Lung microvascular endothelial cell (primary cell): ENCODE results near the gene ZBTB14. TPM values are rescaled to one million over a fixed set of nuclear protein-coding genes. Genes with fewer than 3 reads are reported as not detected.

ENCODE experiments used
- DNase-seq, 2 donors: peaks; one replicate each; pipeline versions ENCODE4 v3.0.0 to v3.0.0-alpha.2; 2010; ENCODE audit warnings: low read depth in 2 of 2
- total RNA-seq: library from RNA; depleted of rRNA; stranded (reverse); fragments of >200 nt; gene quantifications from 2 replicates; pipeline ENCODE4 v1.2.1, GENCODE V29; 2014

ZBTB14 gene
- total RNA-seq = 7.8 and 11.3 TPM in 2 replicates

DNA sequence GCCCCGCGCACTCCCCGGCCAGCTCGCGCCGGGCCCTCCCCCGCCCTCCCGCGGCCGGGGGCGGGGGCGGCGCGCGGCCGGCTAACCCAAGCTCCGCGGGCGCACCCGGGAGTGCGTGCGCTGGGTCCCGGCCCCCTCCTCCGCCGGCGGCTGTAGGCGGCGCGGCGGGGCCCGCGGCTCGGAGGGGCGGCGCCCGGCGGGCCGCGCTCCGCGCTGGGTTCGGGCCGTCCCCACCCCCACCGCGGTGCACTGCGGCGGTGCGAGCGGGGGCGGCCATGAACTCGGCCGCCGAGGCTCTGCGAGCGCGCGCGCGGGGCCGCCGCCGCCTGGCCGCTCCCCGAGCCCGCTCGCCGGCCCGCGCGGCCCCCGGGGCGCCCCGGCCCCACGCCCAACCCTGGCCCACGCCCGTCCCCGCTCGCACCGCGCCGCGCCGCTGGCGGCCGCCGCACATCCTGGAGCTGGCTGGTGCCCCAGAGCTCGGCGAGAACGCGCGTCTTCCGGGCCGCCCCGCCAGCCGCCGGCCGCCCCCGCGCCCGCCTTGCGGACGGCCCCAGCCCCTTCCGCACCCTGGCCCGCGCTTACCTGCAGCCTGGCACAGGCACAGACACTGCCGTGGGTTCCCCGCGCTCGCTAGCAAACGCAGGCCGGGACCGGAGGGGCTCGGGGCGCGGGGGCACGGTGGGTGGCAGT lies at the start of gene ZBTB14:
ZBTB14 (minus strand) TSS at position 496 of the 690 bp plus-strand sequence. CDS start 2,480 bp downstream, outside the sequence.
- peak; percentile 62 to 74 for DNase-seq

DNA sequence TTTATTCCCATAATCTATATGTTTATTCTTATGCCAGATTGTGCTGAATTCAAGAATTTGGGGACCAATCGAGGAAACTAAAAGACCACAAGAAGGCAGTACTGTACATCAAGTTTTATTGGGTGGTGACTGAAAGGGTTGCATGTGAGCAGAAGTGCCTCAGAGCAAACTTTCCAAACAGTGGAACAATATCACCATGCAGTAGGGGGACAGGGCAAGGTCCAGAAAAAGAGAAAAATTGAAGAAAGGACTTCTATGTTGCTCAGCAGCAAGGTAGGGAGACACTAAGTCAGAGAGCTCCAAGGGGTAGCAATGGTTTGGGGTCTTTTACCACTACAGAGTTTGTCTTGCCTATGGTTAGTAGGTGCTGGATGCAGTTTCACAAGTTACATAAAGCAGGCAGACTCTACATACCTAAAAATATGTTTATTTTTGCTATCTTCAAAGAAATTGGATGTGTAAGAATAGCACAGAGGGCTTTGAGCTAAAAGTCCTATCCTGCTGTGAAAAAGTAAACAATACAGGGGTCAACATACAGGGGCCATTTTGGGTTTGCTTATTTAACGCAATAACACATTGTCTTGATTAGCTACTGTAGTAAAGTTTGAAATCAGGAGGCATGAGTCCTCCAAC lies 43.8 kb upstream of the ZBTB14 start:
- no peak for DNase-seq

- DNase-seq = no peak
Observed at GRCh38 chr18:5334456-5335075, 39.0 kb upstream of the ZBTB14 start.

DNA sequence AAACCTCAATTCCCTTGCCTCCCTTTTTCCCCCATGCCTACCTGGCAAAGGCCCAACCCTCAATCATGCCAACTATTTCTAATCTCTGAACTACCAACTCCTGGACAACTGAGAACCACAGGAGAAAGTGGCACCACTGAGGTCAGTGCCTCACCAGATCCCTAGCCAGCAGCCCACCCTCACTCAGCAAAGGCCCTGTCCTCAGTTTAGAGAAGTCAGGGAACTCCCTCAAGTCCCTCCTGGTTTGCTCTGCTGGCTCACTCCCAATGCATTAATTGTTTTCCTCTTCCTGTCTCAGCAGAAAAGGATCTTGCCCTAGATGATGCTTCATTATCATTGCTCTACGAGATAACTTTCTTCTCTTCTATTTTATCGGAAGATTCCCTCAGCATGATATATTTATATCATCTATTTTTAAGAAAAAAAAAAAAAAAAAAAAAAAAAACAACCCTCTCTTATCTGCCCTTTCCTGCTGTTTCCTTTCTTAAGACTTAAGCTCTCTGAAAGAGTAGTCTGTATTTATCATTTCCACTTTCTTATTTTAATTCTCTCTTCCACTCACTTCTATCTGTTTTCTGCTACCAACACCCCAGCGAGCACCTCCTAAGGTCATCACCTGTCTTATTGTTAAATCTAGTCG lies 22.7 kb upstream of the ZBTB14 start:
- no peak for DNase-seq

DNA sequence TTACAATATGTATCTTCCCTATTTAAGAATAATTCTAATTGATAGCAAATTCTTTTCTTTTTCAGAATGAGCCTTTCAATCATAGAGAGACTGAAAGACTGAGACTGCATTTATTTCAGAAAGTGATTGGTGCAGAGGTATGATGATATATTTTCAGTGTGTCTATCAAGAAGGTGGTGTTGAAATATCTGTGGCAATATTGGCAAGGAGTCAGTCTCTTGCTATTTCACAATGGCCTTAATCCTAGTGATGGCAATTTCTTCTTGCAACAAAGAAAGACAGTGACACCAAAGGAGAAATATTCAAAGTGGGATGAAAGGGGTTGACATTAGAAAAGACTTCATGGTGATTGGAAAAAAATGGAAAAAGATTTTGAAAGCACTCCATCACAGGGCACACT lies 21.7 kb upstream of the ZBTB14 start:
- no peak for DNase-seq

DNA sequence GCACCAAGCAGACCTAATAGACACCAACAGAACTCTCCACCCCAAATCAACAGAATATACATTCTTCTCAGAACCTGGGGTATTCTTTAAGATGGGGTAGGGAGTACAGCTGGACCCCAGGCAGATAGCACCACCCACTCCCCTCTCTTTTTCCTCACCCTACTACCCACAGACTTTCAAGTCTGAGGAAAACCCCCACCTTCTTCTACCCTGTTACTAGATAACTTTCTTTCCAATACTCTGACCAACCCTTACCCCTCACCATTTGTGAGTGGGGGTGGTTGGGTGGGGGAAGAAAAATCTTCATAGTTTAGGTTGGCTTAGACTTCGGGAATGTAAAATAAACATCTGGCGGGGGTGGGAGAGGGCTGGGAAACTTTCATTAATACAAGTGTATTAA lies 20.3 kb upstream of the ZBTB14 start:
- no peak for DNase-seq

GRCh38 chr18:5311301-5311989 lies 15.9 kb upstream of the ZBTB14 start:
- DNase-seq = no peak

GRCh38 chr18:5309888-5310470 lies 14.5 kb upstream of the ZBTB14 start:
- no peak for DNase-seq

GRCh38 chr18:5305835-5306234 lies 10.3 kb upstream of the ZBTB14 start:
- no peak for DNase-seq

GRCh38 chr18:5304232-5304631 lies 8.7 kb upstream of the ZBTB14 start:
- no peak for DNase-seq

GRCh38 chr18:5303636-5304035 lies 8.1 kb upstream of the ZBTB14 start:
- no peak for DNase-seq

- no peak for DNase-seq
Observed at GRCh38 chr18:5302606-5303005, 7.1 kb upstream of the ZBTB14 start.

GRCh38 chr18:5300476-5301010 lies 5.0 kb upstream of the ZBTB14 start:
- no peak for DNase-seq

- no peak for DNase-seq
Observed at GRCh38 chr18:5298156-5298852, 2.8 kb upstream of the ZBTB14 start.

- no peak for DNase-seq
Observed at GRCh38 chr18:5297597-5297996, 2.1 kb upstream of the ZBTB14 start.

GRCh38 chr18:5296706-5297320 lies 1.3 kb upstream of the ZBTB14 start:
- peak; percentile 89 to 91 for DNase-seq

DNA sequence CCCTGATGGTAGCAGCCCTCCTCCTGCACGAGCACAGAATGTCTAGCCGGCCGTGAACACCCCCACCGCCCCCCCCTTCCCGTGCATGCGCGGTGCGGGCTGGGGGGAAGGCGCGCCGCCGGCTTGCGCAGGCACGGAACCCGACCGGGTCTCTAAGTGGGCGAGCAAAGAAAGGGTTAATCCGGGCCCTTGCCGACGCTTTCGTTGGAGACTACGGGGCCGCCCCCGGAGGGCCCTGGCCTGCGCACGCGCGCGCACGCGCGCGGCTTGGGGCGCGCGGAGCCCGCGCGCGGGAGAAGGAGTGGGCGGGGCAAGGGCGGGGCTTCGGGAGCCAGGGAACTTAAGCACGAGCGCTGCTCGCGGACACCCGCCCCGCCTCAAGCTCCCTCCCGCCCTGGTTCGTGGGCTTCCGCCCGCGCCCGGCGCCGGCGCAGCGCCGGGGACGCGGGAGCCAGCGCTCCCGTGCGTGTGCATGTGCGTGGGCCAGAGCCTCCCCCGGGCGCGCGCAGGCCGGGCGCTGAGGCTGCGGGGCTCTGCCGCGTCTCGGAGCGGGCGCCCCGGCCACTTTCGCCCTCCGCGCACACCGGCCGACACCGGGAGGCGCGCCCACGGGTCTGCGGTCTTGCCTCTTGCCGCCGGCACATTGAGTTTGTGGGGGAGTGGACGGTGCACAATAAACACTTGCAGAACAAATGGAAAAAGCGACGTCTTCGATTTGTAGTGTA lies 617 bp upstream of the ZBTB14 start:
- peak; percentile 97 to 98 for DNase-seq

DNA sequence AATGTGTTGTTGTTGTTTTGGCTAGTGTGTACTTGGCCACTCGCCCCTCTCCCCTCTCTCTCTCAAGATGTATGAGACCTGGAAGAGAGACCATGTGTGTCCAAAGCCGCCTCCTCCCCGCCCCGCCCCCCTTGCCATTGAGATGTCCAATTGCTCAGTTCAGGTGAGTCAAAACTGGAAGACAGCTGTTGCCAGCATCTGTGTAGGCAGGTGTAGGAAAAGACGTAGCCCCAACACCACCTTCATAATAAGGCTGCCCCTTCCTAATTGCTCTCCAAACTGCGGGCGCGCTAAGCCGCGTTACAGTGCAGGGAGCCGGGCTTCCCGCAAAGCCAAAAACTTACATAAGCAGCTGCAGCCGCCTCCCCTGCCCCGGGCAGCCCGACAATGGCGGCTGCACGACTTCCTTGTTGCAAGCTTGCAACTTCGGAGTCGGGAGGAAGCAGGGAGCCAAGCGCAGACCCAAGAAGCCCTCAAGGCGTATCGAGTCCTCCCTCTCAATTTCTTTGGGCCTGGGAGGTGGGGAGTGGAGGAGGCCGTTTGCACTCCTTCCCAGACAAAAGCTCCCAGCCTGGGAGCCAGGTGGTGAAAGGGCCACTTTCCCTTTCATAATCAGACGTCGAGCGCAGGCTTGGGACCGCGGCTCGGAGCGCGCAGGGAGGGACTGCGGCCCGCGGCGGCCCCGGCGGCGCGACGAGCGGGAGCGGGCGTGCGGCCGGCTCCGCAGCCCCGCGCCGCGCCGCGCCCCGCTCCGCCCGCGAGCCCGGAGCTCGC lies 882 bp downstream of the ZBTB14 start:
- DNase-seq = peak; percentile 48 to 65

- no peak for DNase-seq
Observed at GRCh38 chr18:5294113-5294456, 1.4 kb downstream of the ZBTB14 start.
